Thoracic aorta (tissue), 2 donors: ENCODE data around the gene DLGAP1. TPM values are rescaled to one million over a fixed set of nuclear protein-coding genes. Genes with fewer than 3 reads are reported as not detected.

Experiments
- ATAC-seq: fragments of 150-250 bp; one replicate; pipeline ENCODE4 v1.8.0; 2017; ENCODE audit warnings: low read depth; ENCODE audit not compliant: insufficient number of reproducible peaks, low FRiP score
- DNase-seq: peaks from one replicate; pipeline ENCODE4 v3.0.0-alpha.2; 2020; ENCODE audit warnings: low spot score
- H3K27ac ChIP-seq, 2 donors: fragments of 200-600 bp; sonication (generic); 1 replicate in 1 of 2; 2 replicates in 1 of 2; pipeline ENCODE4 v1.5.1; 2016; ENCODE audit warnings: mild to moderate bottlenecking in 2 of 2, moderate library complexity in 2 of 2
- H3K27me3 ChIP-seq: fragments of 200-600 bp; sonication (generic); replicated peaks from 2 replicates; pipeline ENCODE4 v1.6.0; 2016; ENCODE audit warnings: mild to moderate bottlenecking; ENCODE audit not compliant: insufficient read depth
- H3K36me3 ChIP-seq: fragments of 200-600 bp; sonication (generic); one replicate; pipeline ENCODE4 v1.5.1; 2016
- H3K4me1 ChIP-seq, 2 donors: fragments of 200-600 bp; sonication (generic); 1 replicate in 1 of 2; 2 replicates in 1 of 2; pipeline versions ENCODE4 v1.5.1 to v1.6.0; 2016; ENCODE audit warnings: low read depth in 2 of 2, mild to moderate bottlenecking in 1 of 2; ENCODE audit not compliant: control insufficient read depth in 1 of 2
- H3K4me3 ChIP-seq: fragments of 200-600 bp; sonication (generic); 2 replicates; pipeline ENCODE4 v1.5.1; 2016; ENCODE audit warnings: mild to moderate bottlenecking
- H3K9me3 ChIP-seq: fragments of 200-600 bp; sonication (generic); 2 replicates; pipeline ENCODE4 v1.5.1; 2016
- CTCF ChIP-seq: fragments of 200-600 bp; sonication (generic); IDR thresholded peaks from one replicate; pipeline ENCODE4 v1.5.1; 2019; ENCODE audit warnings: antibody characterized with exemption
- total RNA-seq, 2 donors: library from RNA; depleted of rRNA; stranded (reverse); fragments of >200 nt; gene quantifications; one replicate each; pipeline versions ENCODE4 v1.1.0 to v1.2.3, GENCODE V29; 2016

Gene DLGAP1
- total RNA-seq, 2 donors from 2014 or later = 7.3 to 19.0 TPM

GRCh38 chr18:3486512-3486911, 968.6 kb downstream of the DLGAP1 start:
- no peaks in the 10 kb centered on the region for H3K36me3 ChIP-seq
- H3K27me3 ChIP-seq = no peaks in the 10 kb centered on the region
- ATAC-seq (no peak), DNase-seq (no peak)
- H3K27ac ChIP-seq = no peak overlapping the region
- no peaks in the 10 kb centered on the region for H3K9me3 ChIP-seq
- TF ChIP-seq CTCF = no peak
- no peak overlapping the region for H3K4me3 ChIP-seq
- no peaks in the 10 kb centered on the region for H3K4me1 ChIP-seq

- H3K27ac ChIP-seq = no peak overlapping the region
These were observed 969.7 kb downstream of the DLGAP1 start for GRCh38 chr18:3485153-3486149.

GRCh38 chr18:3482258-3482657, 972.8 kb downstream of the DLGAP1 start:
- no peaks in the 10 kb centered on the region for H3K4me1 ChIP-seq
- H3K4me3 ChIP-seq = no peak overlapping the region
- no peaks in the 10 kb centered on the region for H3K9me3 ChIP-seq
- H3K36me3 ChIP-seq = no peaks in the 10 kb centered on the region
- H3K27me3 ChIP-seq = no peaks in the 10 kb centered on the region
- DNase-seq = no peak
- no peak for TF ChIP-seq CTCF
- no peak overlapping the region for H3K27ac ChIP-seq
- no peak for ATAC-seq

More at GRCh38 chr18:3485153-3486149, 969.7 kb downstream of the DLGAP1 start:
- H3K36me3 ChIP-seq = no peaks in the 10 kb centered on the region
- no peaks in the 10 kb centered on the region for H3K9me3 ChIP-seq
- TF ChIP-seq CTCF = no peak
- H3K4me3 ChIP-seq = no peak overlapping the region
- H3K27me3 ChIP-seq = no peaks in the 10 kb centered on the region
- no peak for DNase-seq
- H3K4me1 ChIP-seq = no peaks in the 10 kb centered on the region
- ATAC-seq = no peak

- DNase-seq (no peak), ATAC-seq (no peak)
- Histone ChIP-seq H3K27me3 (no peaks in the 10 kb centered on the region), H3K27ac (no peak overlapping the region), H3K36me3 (no peaks in the 10 kb centered on the region), H3K4me3 (no peak overlapping the region), H3K4me1 (no peaks in the 10 kb centered on the region), H3K9me3 (no peaks in the 10 kb centered on the region)
- peak; percentile 31 for TF ChIP-seq CTCF
These were observed 973.4 kb downstream of the DLGAP1 start for GRCh38 chr18:3481696-3482210.

- Histone ChIP-seq H3K36me3 (no peaks in the 10 kb centered on the region), H3K4me1 (no peaks in the 10 kb centered on the region), H3K4me3 (no peak overlapping the region), H3K27ac (no peak overlapping the region), H3K9me3 (no peaks in the 10 kb centered on the region), H3K27me3 (no peaks in the 10 kb centered on the region)
- no peak for DNase-seq
- ATAC-seq = no peak
- TF ChIP-seq CTCF = no peak
These were observed 974.1 kb downstream of the DLGAP1 start for GRCh38 chr18:3480827-3481573.
